ENCODE data around the gene CYP2F1. TPM values are rescaled to one million over a fixed set of nuclear protein-coding genes. Genes with fewer than 3 reads are reported as not detected.

Gene CYP2F1
- total RNA-seq, result not detected in 2 replicates

DNA sequence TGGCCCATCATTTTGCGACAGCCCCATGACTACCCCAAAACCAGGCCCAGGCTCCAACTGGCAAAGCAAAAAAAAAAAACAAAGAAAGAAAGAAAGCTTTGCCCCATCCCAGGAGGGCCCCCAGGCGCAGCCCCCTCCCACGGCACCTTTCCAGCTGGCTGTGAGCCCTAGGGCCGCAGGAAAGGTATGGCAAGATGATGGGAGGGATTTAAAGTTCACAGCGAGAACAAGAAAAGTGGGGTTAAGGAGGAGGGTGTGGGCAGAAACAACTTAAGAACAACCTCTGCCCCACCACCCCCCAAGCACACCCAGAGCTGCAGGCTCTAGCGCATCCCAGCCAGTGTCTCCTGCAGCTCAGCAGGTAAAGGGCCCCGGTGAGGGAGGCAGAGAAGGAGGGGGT, at the start of gene CYP2F1:
TSS of gene CYP2F1 (plus strand) at position 301 of the 400 bp plus-strand sequence. CDS start 1,757 bp downstream, outside the sequence.

GRCh38 chr19:41088151-41088550, 26.1 kb upstream of the CYP2F1 start, which contains the start of gene CYP2A13:
Gene CYP2A13 (plus strand): TSS chr19:41088451. CDS start chr19:41088472, 21 bp downstream.

Other genes with a start within 250 kb of the CYP2F1 start
- not detected in 2 replicates for gene CYP2A7, start 232.2 kb upstream of the CYP2F1 start, total RNA-seq
- gene CYP2B6, start 123.2 kb upstream of the CYP2F1 start, total RNA-seq, result not detected in 2 replicates
- gene CYP2A13, start 26.0 kb upstream of the CYP2F1 start, total RNA-seq, result not detected in 2 replicates
- 2.9 and 4.1 TPM in 2 replicates for gene CYP2S1, start 78.8 kb downstream of the CYP2F1 start, total RNA-seq
- 356 and 367 TPM in 2 replicates for gene AXL, start 104.8 kb downstream of the CYP2F1 start, total RNA-seq
- 125 and 158 TPM in 2 replicates for gene HNRNPUL1, start 149.9 kb downstream of the CYP2F1 start, total RNA-seq
- gene CCDC97, start 195.7 kb downstream of the CYP2F1 start, total RNA-seq, result 11.9 and 18.6 TPM in 2 replicates
- 44.2 and 44.6 TPM in 2 replicates for gene TGFB1, start 239.5 kb downstream of the CYP2F1 start, total RNA-seq
- gene B9D2, start 249.7 kb downstream of the CYP2F1 start, total RNA-seq, result 9.0 and 9.9 TPM in 2 replicates